Left forelimb (tissue), 1 donor: ENCODE results near the gene ABCC1.

ENCODE experiments used
- DNase-seq: peaks from one replicate; pipeline ENCODE4 v3.0.0-alpha.2; 2018; ENCODE audit warnings: low spot score

ABCC1 gene

GRCh38 chr16:16048904-16049582 lies 99.6 kb downstream of the ABCC1 start:
- no peak for DNase-seq

GRCh38 chr16:16050106-16050505 lies 100.7 kb downstream of the ABCC1 start:
- DNase-seq, result no peak

- DNase-seq, result no peak
These were observed 101.7 kb downstream of the ABCC1 start for GRCh38 chr16:16051132-16051531.

- no peak for DNase-seq
These were observed 103.5 kb downstream of the ABCC1 start for GRCh38 chr16:16052916-16053315.

- no peak for DNase-seq
These were observed 107.7 kb downstream of the ABCC1 start for GRCh38 chr16:16057102-16057501.

GRCh38 chr16:16059160-16059559 lies 109.7 kb downstream of the ABCC1 start:
- DNase-seq, result no peak

- DNase-seq, result no peak
These were observed 110.6 kb downstream of the ABCC1 start for GRCh38 chr16:16059895-16060590.

GRCh38 chr16:16062023-16062937 lies 112.9 kb downstream of the ABCC1 start:
- DNase-seq, result no peak

- no peak for DNase-seq
These were observed 114.3 kb downstream of the ABCC1 start for GRCh38 chr16:16063683-16064082.

GRCh38 chr16:16064874-16065384 lies 115.5 kb downstream of the ABCC1 start:
- DNase-seq, result no peak

- DNase-seq, result no peak
These were observed 117.7 kb downstream of the ABCC1 start for GRCh38 chr16:16067127-16067526.

GRCh38 chr16:16071631-16072244 lies 122.3 kb downstream of the ABCC1 start:
- DNase-seq, result no peak

- no peak for DNase-seq
These were observed 123.7 kb downstream of the ABCC1 start for GRCh38 chr16:16073001-16073545.

- DNase-seq, result no peak
These were observed 124.8 kb downstream of the ABCC1 start for GRCh38 chr16:16073891-16074881.

- DNase-seq, result no peak
These were observed 126.3 kb downstream of the ABCC1 start for GRCh38 chr16:16075488-16076422.

- no peak for DNase-seq
These were observed 127.0 kb downstream of the ABCC1 start for GRCh38 chr16:16076423-16076813.

GRCh38 chr16:16080465-16081065 lies 131.1 kb downstream of the ABCC1 start:
- DNase-seq, result no peak

GRCh38 chr16:16081141-16081540 lies 131.7 kb downstream of the ABCC1 start:
- no peak for DNase-seq

GRCh38 chr16:16082255-16082654 lies 132.8 kb downstream of the ABCC1 start:
- no peak for DNase-seq
